ENCODE measurements around the gene ADK. TPM values are rescaled to one million over a fixed set of nuclear protein-coding genes. Genes with fewer than 3 reads are reported as not detected.

The ADK gene
- polyA plus RNA-seq, 1 experiment, result 19.4 TPM

GRCh38 chr10:74434547-74434946 lies 283.5 kb downstream of the ADK start:
- POLR2A ChIA-PET, result no interaction called here
- CTCF ChIA-PET, result interaction anchor here (0.6 kb wide), 1 partner anchor 245 kb away, joined by 3 read pairs; no protein-coding TSS in a partner anchor
- Histone ChIP-seq H3K27me3 (ENCODE audit: control insufficient read depth, insufficient read depth, low read length) (no peaks in the 10 kb centered on the region), H3K36me3 (ENCODE audit: control insufficient read depth, insufficient read depth, low read length) (no peaks in the 10 kb centered on the region), H3K4me3 (ENCODE audit: low read depth, low read length) (no peak overlapping the region)
- TF ChIP-seq CTCF (IDR thresholded peaks at IDR 0.05; ENCODE audit: insufficient read depth, low read depth, low read length), result no peak
- DNase-seq (ENCODE audit: low read depth), result no peak

DNA sequence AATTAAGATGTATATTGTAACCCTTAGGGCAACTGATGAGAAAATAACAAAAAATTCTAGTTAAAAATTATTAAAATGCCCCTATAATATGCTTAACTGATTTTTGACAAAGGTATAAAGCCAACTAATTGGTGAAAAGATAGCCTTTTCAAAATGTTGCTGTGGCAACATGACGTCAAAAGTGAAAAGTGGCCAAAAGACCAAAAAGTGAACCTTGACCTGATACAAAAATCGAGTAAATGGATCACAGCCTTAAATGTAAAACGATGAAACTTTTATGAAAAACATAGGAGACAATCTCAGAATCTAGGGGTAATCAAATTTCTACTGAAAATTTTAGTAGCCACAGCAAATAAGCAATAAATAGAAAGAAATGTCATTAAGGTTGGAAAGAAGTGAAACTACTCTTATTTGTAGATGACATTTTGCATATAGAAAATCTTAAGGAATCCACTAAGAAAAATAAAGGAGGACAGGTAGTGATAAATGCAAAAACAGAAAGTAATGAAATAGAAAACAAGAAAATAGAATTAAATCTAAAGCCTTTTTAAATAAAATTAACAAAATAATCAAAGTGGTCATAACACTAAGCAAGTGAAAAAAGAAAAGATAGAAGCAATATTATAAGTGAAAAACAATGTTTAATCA lies 285.6 kb downstream of the ADK start:
- no peaks in the 10 kb centered on the region for H3K27me3 ChIP-seq (ENCODE audit: control insufficient read depth, insufficient read depth, low read length)
- ChIA-PET POLR2A (no interaction called here), CTCF (no interaction called here)
- H3K4me3 ChIP-seq (ENCODE audit: low read depth, low read length), result no peak overlapping the region
- DNase-seq (ENCODE audit: low read depth), result no peak
- no peaks in the 10 kb centered on the region for H3K36me3 ChIP-seq (ENCODE audit: control insufficient read depth, insufficient read depth, low read length)
- no peak for TF ChIP-seq CTCF (IDR thresholded peaks at IDR 0.05; ENCODE audit: insufficient read depth, low read depth, low read length)

- H3K27me3 ChIP-seq (ENCODE audit: control insufficient read depth, insufficient read depth, low read length), result no peaks in the 10 kb centered on the region
- H3K4me3 ChIP-seq (ENCODE audit: low read depth, low read length), result no peak overlapping the region
- POLR2A ChIA-PET, result no interaction called here
- CTCF ChIA-PET, result no interaction called here
- TF ChIP-seq CTCF (IDR thresholded peaks at IDR 0.05; ENCODE audit: insufficient read depth, low read depth, low read length), result no peak
- no peak for DNase-seq (ENCODE audit: low read depth)
- no peaks in the 10 kb centered on the region for H3K36me3 ChIP-seq (ENCODE audit: control insufficient read depth, insufficient read depth, low read length)
These were observed 286.8 kb downstream of the ADK start for GRCh38 chr10:74437822-74438221.

GRCh38 chr10:74439213-74439612 lies 288.2 kb downstream of the ADK start:
- Histone ChIP-seq H3K27me3 (ENCODE audit: control insufficient read depth, insufficient read depth, low read length) (no peaks in the 10 kb centered on the region), H3K36me3 (ENCODE audit: control insufficient read depth, insufficient read depth, low read length) (no peaks in the 10 kb centered on the region), H3K4me3 (ENCODE audit: low read depth, low read length) (no peak overlapping the region)
- ChIA-PET POLR2A (no interaction called here), CTCF (no interaction called here)
- no peak for TF ChIP-seq CTCF (IDR thresholded peaks at IDR 0.05; ENCODE audit: insufficient read depth, low read depth, low read length)
- no peak for DNase-seq (ENCODE audit: low read depth)

GRCh38 chr10:74445493-74445892 lies 294.5 kb downstream of the ADK start:
- no peaks in the 10 kb centered on the region for H3K36me3 ChIP-seq (ENCODE audit: control insufficient read depth, insufficient read depth, low read length)
- CTCF ChIA-PET, result interaction anchor here (0.6 kb wide), 1 partner anchor 81 kb away, joined by 3 read pairs; no protein-coding TSS in a partner anchor
- POLR2A ChIA-PET, result no interaction called here
- TF ChIP-seq CTCF (IDR thresholded peaks at IDR 0.05; ENCODE audit: insufficient read depth, low read depth, low read length), result no peak
- DNase-seq (ENCODE audit: low read depth), result no peak
- H3K27me3 ChIP-seq (ENCODE audit: control insufficient read depth, insufficient read depth, low read length), result no peaks in the 10 kb centered on the region
- no peak overlapping the region for H3K4me3 ChIP-seq (ENCODE audit: low read depth, low read length)

Measured in BJ (cell line).